ENCODE data around the gene RAB6D.
"Not testable (repeated sequence)": the region's sequence is repeated elsewhere in the genome, so short reads cannot be mapped to it uniquely, and the experiment has no call there.

Gene RAB6D

GRCh38 chr2:131365452-131365851 is 1.5 kb upstream of the RAB6D start:
- peaks cover 59% of the 10 kb centered on the region for H3K27me3 Mint-ChIP-seq (ENCODE audit: low read depth)
- H3K27ac Mint-ChIP-seq, result no peak overlapping the region
- peaks cover 2% of the 10 kb centered on the region for H3K9me3 Mint-ChIP-seq
- TF ChIP-seq, protein P1, sequence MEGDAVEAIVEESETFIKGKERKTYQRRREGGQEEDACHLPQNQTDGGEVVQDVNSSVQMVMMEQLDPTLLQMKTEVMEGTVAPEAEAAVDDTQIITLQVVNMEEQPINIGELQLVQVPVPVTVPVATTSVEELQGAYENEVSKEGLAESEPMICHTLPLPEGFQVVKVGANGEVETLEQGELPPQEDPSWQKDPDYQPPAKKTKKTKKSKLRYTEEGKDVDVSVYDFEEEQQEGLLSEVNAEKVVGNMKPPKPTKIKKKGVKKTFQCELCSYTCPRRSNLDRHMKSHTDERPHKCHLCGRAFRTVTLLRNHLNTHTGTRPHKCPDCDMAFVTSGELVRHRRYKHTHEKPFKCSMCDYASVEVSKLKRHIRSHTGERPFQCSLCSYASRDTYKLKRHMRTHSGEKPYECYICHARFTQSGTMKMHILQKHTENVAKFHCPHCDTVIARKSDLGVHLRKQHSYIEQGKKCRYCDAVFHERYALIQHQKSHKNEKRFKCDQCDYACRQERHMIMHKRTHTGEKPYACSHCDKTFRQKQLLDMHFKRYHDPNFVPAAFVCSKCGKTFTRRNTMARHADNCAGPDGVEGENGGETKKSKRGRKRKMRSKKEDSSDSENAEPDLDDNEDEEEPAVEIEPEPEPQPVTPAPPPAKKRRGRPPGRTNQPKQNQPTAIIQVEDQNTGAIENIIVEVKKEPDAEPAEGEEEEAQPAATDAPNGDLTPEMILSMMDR (IDR thresholded peaks at IDR 0.05; ENCODE audit: unreplicated experiment in 3 of 3), result no peak
- peaks cover 5% of the 10 kb centered on the region for H3K4me1 Mint-ChIP-seq
- H3K4me3 Mint-ChIP-seq, result peak overlapping the region in 1 of 3 experiments; percentile 28
- no peaks in the 10 kb centered on the region for H3K36me3 Mint-ChIP-seq (ENCODE audit: low read depth)

GRCh38 chr2:131363213-131363612 is 755 bp downstream of the RAB6D start:
- H3K4me1 Mint-ChIP-seq; H3K9me3 Mint-ChIP-seq; H3K36me3 Mint-ChIP-seq (ENCODE audit: low read depth); H3K27ac Mint-ChIP-seq: not testable (repeated sequence)
- peaks cover 75% of the 10 kb centered on the region for H3K27me3 Mint-ChIP-seq (ENCODE audit: low read depth)
- H3K4me3 Mint-ChIP-seq, result peak overlapping the region; percentile 40 to 48 (median 47)

GRCh38 chr2:131361773-131362172 is 2.2 kb downstream of the RAB6D start:
- TF ChIP-seq, protein P1 (IDR thresholded peaks at IDR 0.05; ENCODE audit: unreplicated experiment in 3 of 3), result peak in 1 of 3 experiments; percentile 28
- H3K9me3 Mint-ChIP-seq; H3K27ac Mint-ChIP-seq; H3K36me3 Mint-ChIP-seq (ENCODE audit: low read depth); H3K4me3 Mint-ChIP-seq; H3K4me1 Mint-ChIP-seq: not testable (repeated sequence)
- peaks cover 77% of the 10 kb centered on the region for H3K27me3 Mint-ChIP-seq (ENCODE audit: low read depth)

GRCh38 chr2:131353167-131353697 is 10.7 kb downstream of the RAB6D start:
- not testable (repeated sequence) for H3K4me1 Mint-ChIP-seq; H3K36me3 Mint-ChIP-seq (ENCODE audit: low read depth); H3K9me3 Mint-ChIP-seq; H3K27ac Mint-ChIP-seq
- peak overlapping the region in 2 of 3 experiments; percentile 47 for H3K4me3 Mint-ChIP-seq
- peaks cover 62% of the 10 kb centered on the region for H3K27me3 Mint-ChIP-seq (ENCODE audit: low read depth)

- Mint-ChIP-seq H3K4me1 (no peaks in the 10 kb centered on the region), H3K9me3 (peaks cover 8% of the 10 kb centered on the region), H3K4me3 (no peak overlapping the region), H3K27ac (no peak overlapping the region), H3K36me3 (ENCODE audit: low read depth) (no peaks in the 10 kb centered on the region), H3K27me3 (ENCODE audit: low read depth) (peaks cover 30% of the 10 kb centered on the region)
- TF ChIP-seq, protein P1 (IDR thresholded peaks at IDR 0.05; ENCODE audit: unreplicated experiment in 3 of 3), result no peak
These were observed 14.9 kb downstream of the RAB6D start for GRCh38 chr2:131349021-131349420.

- peaks cover 14% of the 10 kb centered on the region for H3K27me3 Mint-ChIP-seq (ENCODE audit: low read depth)
- H3K27ac Mint-ChIP-seq; H3K4me3 Mint-ChIP-seq; H3K4me1 Mint-ChIP-seq; H3K9me3 Mint-ChIP-seq; H3K36me3 Mint-ChIP-seq (ENCODE audit: low read depth): not testable (repeated sequence)
These were observed 16.9 kb downstream of the RAB6D start for GRCh38 chr2:131347035-131347434.

DNA sequence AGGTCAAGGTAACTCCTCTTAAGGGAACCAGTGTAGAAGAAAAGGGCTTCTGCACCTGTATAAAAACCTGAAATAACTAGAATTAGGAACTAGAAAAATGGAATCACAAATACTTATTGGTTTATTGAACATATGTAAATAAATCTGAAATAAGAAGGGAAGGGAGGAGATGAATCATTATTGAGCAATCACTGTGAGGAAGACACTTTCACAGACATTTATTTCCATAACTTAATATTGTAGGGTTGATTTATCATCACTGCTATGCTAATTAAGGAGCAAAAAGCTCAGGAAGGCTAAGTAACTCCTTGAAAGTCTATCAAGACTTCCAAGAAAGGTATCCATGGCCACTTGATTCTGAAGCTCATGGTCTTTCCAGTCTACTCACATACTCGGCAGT is 24.7 kb downstream of the RAB6D start:
- Mint-ChIP-seq H3K27me3 (ENCODE audit: low read depth) (peaks cover 37% of the 10 kb centered on the region), H3K9me3 (peaks cover 11% of the 10 kb centered on the region)
- H3K4me1 Mint-ChIP-seq; H3K27ac Mint-ChIP-seq; H3K4me3 Mint-ChIP-seq; H3K36me3 Mint-ChIP-seq (ENCODE audit: low read depth): not testable (repeated sequence)

DNA sequence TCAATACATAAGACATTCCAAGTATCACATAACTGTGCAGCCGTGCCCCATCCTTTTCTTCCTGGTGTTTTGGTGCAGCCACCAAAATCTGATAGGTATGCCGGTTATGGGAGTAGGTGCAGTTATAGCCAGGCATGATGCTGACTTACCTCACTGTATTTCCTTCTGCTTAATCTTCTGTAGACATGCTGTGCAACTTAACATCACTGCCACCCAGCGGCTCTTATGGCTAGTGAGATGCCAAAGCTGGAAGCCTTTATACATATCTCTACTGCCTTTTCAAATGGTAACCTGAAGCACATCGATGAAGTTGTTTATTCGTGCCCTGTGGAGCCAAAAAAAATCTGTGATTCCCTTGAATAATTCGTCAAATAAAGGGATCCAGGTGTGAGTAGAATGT is 28.6 kb downstream of the RAB6D start:
- H3K9me3 Mint-ChIP-seq, H3K4me3 Mint-ChIP-seq, H3K27ac Mint-ChIP-seq: not testable (repeated sequence)

DNA sequence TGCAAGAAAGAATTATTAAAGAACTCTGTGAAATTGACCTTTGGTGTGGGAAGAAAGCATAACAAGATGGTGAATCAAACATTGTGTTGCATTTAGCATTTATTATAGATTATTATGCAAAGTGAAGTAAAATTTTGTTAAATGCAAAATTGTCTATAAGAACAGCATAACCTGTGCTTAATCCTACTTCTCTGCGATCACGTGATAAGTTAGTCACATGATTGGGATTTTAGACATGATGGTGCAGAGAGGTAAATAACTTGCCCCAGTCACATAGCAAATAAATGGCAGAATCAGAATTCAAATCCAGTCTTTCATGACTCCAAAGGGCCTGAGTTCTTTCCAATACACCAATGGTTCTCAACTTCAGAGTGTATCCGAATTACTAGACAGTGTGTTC is 31.3 kb downstream of the RAB6D start:
- not testable (repeated sequence) for H3K4me3 Mint-ChIP-seq; H3K36me3 Mint-ChIP-seq (ENCODE audit: low read depth); H3K4me1 Mint-ChIP-seq; H3K9me3 Mint-ChIP-seq; H3K27ac Mint-ChIP-seq
- peaks cover 54% of the 10 kb centered on the region for H3K27me3 Mint-ChIP-seq (ENCODE audit: low read depth)

More for the DNA sequence above, 28.6 kb downstream of the RAB6D start:
- H3K4me1 Mint-ChIP-seq; H3K36me3 Mint-ChIP-seq (ENCODE audit: low read depth): not testable (repeated sequence)
- peaks cover 54% of the 10 kb centered on the region for H3K27me3 Mint-ChIP-seq (ENCODE audit: low read depth)
- TF ChIP-seq, protein P1 (IDR thresholded peaks at IDR 0.05; ENCODE audit: unreplicated experiment in 3 of 3), result peak; percentile 42 to 43 (median 42)

DNA sequence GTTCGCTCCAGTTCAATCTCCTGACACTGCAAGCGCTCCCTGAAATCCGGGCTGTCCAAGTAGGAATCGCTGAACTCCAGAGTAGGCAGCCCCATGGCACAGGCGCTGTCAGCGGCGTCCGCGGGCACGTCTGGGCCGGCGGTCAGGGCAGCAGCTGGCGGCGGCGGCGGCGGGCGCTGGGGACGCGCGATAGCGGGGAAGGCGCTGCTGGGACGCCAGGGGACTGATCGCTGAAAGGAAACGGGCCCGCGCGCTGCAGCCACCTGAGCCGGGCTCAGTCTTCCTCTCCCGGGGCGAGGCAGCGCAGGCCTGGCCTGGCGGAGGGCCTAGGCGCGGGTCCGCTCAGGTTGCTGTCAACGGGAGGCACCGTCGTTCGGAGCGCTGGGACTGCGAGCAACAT is 33.0 kb downstream of the RAB6D start:
- not testable (repeated sequence) for H3K27ac Mint-ChIP-seq; H3K9me3 Mint-ChIP-seq; H3K36me3 Mint-ChIP-seq (ENCODE audit: low read depth)
- Mint-ChIP-seq H3K4me1 (peaks cover 12% of the 10 kb centered on the region), H3K27me3 (ENCODE audit: low read depth) (peaks cover 46% of the 10 kb centered on the region), H3K4me3 (peak overlapping the region in 1 of 3 experiments; percentile 29)

Data from nephron (organoid).